A549 (cell line): ENCODE data around the gene PDE4D.

Experiments used
- CBX2 ChIP-seq: fragments of 200-600 bp; sonication (generic); IDR thresholded peaks from 2 replicates; pipeline ENCODE4 v1.6.1; 2016; ENCODE audit warnings: low read depth, mild to moderate bottlenecking, borderline replicate concordance
- CEBPB ChIP-seq, 2 experiments: fragments of >200 bp in 1 of 2; sonication (Bioruptor Twin) in 1 of 2; formaldehyde crosslinking in 1 of 2; IDR thresholded peaks; 2 replicates each; pipeline ENCODE4 v1.6.1; 2012 to 2016
- CHD4 ChIP-seq: fragments of 200-600 bp; sonication (generic); IDR thresholded peaks from 2 replicates; pipeline ENCODE4 v1.6.1; 2016; ENCODE audit warnings: antibody characterized with exemption, mild to moderate bottlenecking, borderline replicate concordance
- CTCF ChIP-seq: fragments of >200 bp; sonication (Bioruptor Twin); formaldehyde crosslinking; IDR thresholded peaks from 3 replicates; pipeline ENCODE4 v1.5.1; 2016
- FOSL2 ChIP-seq, 2 experiments: fragments of 450-650 bp in 1 of 2; fragments of >200 bp in 1 of 2; sonication (Bioruptor Twin) in 1 of 2; formaldehyde crosslinking; IDR thresholded peaks; 2 replicates each; pipeline versions ENCODE4 v1.5.0 to v1.6.1; 2016 to 2020; ENCODE audit warnings: mild to moderate bottlenecking in 1 of 2, moderate library complexity in 1 of 2
- GATA3 ChIP-seq: IDR thresholded peaks from 2 replicates; pipeline ENCODE4 v1.6.1; 2012; ENCODE audit warnings: borderline replicate concordance
- JUN ChIP-seq, 2 experiments: fragments of >200 bp; sonication (Bioruptor Twin); formaldehyde crosslinking; IDR thresholded peaks; 2 replicates in 1 of 2; 3 replicates in 1 of 2; pipeline ENCODE4 v1.6.1; 2016 to 2017
- MAZ ChIP-seq: fragments of 150-350 bp; IDR thresholded peaks from 2 replicates; pipeline ENCODE4 v1.6.1; 2014; ENCODE audit warnings: antibody characterized with exemption, low read depth, low read length, borderline replicate concordance
- NFE2L2 ChIP-seq: fragments of 150-350 bp; conservative IDR thresholded peaks from 2 replicates; pipeline ENCODE4 v1.6.1; 2014; ENCODE audit warnings: low read length
- POLR2A ChIP-seq: IDR thresholded peaks from 2 replicates; pipeline ENCODE4 v1.6.1; 2012; ENCODE audit warnings: mild to moderate bottlenecking, low read length
- SMC3 ChIP-seq: fragments of >200 bp; sonication (Bioruptor Twin); formaldehyde crosslinking; IDR thresholded peaks from 3 replicates; pipeline ENCODE4 v1.6.1; 2018; ENCODE audit warnings: inconsistent platforms
- USF2 ChIP-seq: fragments of 450-650 bp; IDR thresholded peaks from 2 replicates; pipeline ENCODE4 v1.6.1; 2014; ENCODE audit warnings: antibody characterized with exemption
- TF ChIP-seq, protein P1 (sequence below): fragments of 250-450 bp; sonication (Bioruptor Pico); IDR thresholded peaks from 2 replicates; pipeline ENCODE4 v1.5.0; 2021; ENCODE audit warnings: mild to moderate bottlenecking, moderate library complexity, borderline replicate concordance
- TF ChIP-seq, protein P2 (sequence below): IDR thresholded peaks from 2 replicates; pipeline ENCODE4 v1.6.1; 2012

DNA sequence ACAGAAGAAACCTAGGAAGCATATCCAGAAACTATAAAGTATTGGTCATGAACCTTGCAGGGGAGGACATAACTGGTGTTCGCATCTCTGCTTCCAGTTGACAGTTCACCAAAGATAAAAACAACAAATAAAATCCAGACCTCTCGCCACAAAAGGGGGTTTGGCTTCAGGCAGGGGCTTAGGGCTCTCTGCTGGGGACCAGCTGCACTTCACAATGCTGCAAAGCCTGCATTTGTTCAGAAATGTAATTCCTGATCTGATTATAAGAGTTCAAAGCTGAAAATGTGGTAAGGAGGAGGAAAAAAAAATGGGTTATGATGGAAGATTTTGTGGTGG lies 79.0 kb downstream of the PDE4D start:
- TF ChIP-seq CTCF (no peak), JUN (IDR thresholded peaks at IDR 0.05) (no peak), GATA3 (no peak), CHD4 (no peak), SMC3 (no peak), MAZ (no peak), POLR2A (no peak), FOSL2 (IDR thresholded peaks at IDR 0.05) (no peak), FOSL2 (CRISPR knock-in tag; IDR thresholded peaks at IDR 0.05) (no peak), CEBPB (IDR thresholded peaks at IDR 0.05) (no peak), USF2 (no peak), NFE2L2 (no peak), CBX2 (no peak)
- TF ChIP-seq, protein P1, sequence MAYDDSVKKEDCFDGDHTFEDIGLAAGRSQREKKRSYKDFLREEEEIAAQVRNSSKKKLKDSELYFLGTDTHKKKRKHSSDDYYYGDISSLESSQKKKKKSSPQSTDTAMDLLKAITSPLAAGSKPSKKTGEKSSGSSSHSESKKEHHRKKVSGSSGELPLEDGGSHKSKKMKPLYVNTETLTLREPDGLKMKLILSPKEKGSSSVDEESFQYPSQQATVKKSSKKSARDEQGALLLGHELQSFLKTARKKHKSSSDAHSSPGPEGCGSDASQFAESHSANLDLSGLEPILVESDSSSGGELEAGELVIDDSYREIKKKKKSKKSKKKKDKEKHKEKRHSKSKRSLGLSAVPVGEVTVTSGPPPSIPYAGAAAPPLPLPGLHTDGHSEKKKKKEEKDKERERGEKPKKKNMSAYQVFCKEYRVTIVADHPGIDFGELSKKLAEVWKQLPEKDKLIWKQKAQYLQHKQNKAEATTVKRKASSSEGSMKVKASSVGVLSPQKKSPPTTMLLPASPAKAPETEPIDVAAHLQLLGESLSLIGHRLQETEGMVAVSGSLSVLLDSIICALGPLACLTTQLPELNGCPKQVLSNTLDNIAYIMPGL (CRISPR knock-in tag), result no peak
- TF ChIP-seq, protein P2, sequence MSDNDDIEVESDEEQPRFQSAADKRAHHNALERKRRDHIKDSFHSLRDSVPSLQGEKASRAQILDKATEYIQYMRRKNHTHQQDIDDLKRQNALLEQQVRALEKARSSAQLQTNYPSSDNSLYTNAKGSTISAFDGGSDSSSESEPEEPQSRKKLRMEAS, result no peak
